NOMO-1 (cell line): ENCODE measurements around the gene FCN2.

Experiments
- DNase-seq, 2 experiments: peaks; one replicate each; lab custom pipeline; 2025; ENCODE audit not compliant: unreplicated experiment in 2 of 2; lab: John Stamatoyannopoulos, UW

The FCN2 gene

DNA sequence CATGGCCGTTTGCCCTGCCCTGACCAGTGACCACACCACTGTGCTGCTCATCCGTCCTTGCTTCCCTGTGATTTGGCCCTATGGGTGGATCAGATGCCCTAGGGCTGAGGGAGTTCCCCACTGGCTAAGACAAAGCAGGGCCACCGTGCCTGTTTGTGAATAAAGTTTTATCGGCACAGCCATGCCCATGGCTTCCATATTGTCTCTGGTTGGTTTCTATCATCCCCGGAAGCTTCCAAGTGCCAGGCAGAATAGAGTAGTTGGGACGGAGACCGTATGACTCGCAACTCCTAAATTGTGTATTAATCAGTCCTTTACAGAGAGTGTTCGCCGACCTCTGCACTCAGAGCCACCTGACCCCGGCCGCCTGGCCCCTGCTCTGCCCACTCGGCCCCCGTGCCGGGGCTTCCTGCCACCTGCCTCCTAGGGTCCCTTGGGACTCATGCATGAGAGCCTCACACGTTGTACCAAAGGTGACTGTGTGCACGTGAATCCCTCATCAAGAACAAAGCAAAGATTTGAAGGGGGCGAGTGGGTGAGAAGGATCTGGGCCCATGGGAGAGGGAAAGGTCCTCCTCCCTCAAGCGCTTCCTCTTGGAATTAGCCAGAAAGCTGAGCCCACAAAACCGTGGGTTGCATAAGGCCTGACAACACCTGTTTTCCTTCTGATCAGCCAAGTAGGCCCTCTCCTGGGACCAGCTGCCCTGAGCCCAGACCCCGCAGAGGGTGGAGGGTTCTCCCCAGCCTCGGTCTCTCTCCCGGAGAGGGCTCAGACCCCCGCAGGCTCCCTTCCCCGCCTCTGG lies 11.7 kb upstream of the FCN2 start:
- DNase-seq = no peak

- no peak for DNase-seq
Measured at GRCh38 chr9:134869554-134870300, 10.9 kb upstream of the FCN2 start.

GRCh38 chr9:134870301-134870694 lies 10.3 kb upstream of the FCN2 start:
- DNase-seq = no peak

DNA sequence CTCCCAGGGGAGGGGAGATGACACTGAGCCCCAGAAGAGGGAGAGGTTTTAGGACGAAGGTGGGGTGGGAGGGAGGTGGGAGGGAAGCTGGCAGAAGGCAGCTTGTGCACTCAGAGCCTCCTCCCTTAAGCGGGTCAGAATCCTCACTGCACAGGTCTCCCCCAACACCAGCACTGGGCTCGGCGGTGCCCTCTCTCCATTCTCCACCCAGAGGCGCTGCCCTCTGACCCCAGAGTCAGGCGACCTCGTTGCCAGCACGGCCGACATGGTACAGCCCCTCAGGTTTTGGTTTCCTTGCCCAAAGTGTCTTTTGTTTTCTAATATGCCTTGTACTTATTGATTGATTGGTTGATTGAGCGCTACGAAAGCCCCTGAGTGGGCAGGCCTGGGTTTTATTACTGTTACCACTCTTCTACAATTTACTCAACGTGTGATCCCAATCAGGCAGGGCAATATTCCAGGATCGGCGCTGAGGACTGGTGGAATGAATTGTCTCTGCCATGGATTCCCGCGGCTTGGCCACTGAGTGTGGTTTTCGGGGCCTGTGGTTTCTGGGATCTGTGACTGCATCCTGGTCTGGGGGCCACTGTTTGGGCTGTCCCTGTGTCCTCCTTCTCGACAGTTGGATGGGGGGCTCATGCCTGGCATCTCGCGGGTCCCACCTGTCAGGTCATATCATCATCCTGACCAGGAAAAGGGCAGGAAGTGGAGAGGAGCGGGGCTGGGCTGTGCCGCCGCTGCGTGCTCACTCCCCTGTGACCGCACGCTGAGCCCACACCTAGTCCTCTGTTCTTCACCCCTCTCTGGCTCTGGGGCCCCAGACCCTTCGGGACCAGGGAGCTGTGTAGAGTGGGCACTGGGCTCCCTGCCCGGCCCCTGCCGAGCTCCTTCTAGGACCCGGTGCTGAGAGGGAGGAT lies 9.6 kb upstream of the FCN2 start:
- DNase-seq = no peak

DNA sequence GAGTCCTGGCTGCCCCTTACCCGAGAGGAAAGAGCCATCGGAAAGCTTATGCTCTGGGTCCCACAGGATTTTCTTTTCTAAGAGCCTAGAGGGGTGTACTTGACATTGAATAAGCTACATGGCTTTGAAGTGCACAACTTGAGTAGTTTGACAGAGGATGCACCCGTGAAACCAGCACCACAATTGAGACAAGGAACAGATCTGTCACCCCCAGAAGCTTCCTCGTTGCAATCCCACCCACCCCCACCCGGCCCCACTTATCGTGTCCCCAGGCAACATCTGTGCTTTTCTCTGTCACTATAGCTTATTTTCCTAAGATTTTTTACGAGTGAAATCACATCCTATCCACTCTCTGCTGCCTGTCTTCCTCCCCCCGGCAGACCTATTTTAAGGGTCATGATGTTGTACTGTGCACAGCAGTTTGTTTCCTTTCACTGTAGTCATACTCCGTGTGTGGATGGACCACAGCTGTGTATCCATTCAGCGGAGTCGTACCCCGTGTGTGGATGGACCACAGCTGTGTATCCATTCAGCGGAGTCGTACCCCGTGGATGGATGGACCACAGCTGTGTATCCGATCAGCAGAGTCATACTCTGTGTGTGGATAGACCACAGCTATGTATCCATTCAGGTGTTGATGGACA lies 8.8 kb upstream of the FCN2 start:
- no peak for DNase-seq

- DNase-seq = no peak
Measured at GRCh38 chr9:134872482-134873231, 8.0 kb upstream of the FCN2 start.

GRCh38 chr9:134875371-134875770 lies 5.2 kb upstream of the FCN2 start:
- peak; percentile 9 to 56 for DNase-seq

- no peak for DNase-seq
Measured at GRCh38 chr9:134877541-134877940, 3.1 kb upstream of the FCN2 start.

DNA sequence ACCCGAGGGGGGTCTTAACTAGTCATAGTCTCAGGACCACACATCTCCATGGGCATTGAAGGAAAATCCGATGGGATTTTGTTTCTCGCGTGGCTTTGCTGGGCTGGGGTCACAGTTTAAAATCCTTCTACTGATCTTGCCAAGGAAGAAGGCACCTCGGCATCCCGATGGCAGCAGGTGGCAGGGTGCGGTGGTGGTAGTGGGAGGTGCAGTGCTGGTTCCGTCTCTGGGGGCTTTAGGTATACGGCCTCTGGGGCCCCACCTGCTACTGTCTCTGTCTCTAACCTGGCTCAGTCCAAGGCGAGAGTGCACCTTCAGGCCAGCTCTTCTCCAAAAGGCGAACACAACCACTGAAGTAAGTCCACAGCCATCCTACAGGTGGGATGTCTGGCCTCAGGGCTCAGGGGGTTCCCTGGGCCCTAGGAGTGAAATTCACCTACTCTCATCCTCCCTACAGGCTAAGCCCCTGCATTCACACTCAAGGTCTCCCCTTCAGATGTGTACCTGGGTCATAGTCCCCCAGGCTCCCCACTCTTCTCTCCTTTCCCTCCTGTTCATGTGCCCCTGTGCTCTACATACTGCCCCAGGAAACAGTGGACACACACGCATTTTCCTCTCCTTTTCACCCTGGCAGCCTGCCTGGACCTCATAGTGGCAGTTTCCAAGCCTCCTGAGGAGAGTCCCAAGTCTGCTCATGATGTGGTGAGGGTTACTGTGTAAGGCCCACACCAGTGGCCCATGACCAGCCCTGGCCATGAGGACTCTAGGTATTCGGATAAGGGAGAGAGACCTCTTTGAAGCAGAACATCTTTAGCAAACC lies 736 bp upstream of the FCN2 start:
- DNase-seq = no peak

GRCh38 chr9:134881313-134881670 lies 682 bp downstream of the FCN2 start:
- DNase-seq = no peak

DNA sequence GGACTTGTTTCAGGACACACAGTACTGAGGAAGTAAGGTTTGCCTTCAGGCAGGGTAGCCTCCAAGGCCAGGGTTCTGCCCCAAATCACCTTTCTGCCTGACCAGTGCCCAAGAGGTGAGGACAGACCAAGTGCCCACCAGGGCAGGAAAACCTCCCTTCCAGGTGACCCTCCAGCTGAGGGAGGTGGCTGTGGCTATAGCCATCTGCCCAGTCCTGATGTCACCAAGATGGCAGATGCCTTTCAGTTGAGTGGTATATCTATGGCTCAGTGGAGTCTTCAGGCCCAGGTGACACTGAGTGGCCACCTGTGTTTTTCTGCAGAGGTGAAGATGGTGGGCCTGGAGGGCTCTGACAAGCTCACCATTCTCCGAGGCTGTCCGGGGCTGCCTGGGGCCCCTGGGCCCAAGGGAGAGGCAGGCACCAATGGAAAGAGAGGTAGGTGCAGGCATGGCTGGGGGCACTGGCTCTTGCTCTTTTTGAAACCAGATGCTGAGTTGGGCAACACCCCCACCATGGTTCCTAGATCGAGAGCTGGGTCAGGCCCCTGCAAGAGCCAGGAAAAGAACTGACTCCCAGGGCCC lies 1.7 kb downstream of the FCN2 start:
- no peak for DNase-seq

DNA sequence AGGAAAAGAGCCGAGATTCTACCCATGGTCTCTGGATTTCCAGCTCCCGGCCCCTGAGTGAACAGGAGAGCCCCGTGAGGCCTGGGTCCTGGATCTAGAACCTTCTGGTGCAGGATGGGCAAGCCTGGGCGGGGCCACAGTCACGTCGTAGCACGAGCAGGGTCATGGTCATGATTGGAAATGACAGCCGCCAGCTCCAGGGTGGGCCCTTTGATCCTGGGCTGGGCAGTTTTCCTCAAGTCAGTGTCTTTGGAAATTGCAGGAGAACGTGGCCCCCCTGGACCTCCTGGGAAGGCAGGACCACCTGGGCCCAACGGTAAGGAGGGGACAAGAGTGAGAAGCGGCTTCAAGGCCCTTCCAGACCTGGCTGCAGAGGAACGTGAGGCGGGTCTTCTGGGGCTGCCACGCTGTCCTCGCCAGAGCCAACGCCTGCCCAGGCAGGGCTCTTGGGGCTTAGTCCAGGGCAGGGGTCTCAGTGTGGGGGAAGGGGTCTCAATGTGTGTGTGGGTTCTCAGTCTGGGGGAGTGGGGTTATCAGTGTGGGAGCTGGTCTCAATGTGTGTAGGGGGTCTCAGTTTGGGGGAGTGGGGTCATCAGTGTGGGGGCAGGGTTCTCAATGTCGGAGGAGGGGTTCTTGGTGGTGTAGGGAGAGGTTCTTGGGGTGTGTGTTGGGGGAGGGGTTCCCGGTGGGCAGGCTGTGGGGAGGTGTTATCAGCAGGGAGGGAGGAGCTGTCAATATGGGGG lies 2.6 kb downstream of the FCN2 start:
- no peak for DNase-seq

DNA sequence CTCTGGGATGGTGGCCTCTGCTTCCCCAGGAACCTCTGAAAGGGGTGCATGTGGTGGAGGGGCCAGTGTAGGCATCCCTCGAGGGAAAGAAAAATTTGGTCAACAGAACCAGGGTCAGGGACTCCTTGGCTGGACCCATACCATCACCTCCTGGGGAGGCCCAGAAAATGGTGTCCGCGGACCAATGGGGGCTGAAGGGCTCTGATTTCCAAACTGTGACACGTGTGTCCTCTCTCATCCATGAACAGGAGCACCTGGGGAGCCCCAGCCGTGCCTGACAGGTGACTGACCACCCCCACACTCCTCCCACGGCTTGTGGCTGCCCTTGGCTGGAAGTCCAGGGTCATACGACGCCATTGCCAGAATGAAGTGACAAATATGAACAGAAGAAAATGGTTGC lies 3.9 kb downstream of the FCN2 start:
- DNase-seq = no peak

- DNase-seq = no peak
Measured at GRCh38 chr9:134885001-134885678, 4.5 kb downstream of the FCN2 start.

DNA sequence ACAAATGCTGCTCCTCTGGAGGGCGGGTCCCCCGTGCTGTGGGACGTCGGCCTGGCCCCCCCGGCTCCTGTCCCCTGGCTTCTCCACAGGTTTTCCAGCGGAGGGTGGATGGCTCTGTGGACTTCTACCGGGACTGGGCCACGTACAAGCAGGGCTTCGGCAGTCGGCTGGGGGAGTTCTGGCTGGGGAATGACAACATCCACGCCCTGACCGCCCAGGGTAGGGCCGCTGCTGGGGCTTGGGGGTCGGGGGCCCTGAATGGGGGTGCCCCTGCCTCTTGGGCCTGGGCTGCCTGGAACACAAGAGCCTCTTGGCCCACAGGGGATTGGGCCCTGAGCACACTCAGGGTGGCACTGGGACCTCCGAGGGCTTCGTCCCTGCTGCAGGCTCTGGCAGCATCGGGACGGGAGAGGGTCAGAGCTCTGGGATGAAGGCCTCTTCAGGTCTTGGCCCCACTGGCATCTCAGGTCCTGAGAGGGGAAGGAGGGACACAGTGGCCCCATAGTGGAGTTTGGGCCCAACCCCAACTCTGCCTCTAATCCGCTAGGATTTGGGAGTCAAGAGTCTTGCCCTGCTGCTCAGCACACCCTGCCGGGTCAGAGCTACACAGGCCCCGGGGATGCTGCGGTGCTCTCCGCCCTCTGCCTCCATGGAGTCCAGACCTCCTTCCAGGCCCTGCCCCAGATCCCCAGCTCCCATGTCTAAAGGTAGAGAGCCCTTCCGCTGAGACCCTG lies 5.2 kb downstream of the FCN2 start:
- DNase-seq = no peak

- DNase-seq = no peak
Measured at GRCh38 chr9:134886413-134886913, 5.9 kb downstream of the FCN2 start.

DNA sequence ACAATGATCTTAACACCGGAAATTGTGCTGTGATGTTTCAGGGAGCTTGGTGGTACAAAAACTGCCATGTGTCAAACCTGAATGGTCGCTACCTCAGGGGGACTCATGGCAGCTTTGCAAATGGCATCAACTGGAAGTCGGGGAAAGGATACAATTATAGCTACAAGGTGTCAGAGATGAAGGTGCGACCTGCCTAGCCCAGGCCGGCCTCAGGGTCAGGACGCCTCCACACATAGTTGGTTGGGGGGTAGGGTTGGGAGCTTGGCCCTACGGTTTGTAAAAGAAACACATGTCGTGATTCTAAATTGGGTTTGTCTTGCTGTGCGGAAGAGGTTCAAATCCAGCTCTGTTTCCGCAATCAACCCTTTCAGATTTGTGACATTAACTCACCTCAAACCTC lies 6.6 kb downstream of the FCN2 start:
- no peak for DNase-seq
